Inflammatory macrophage treated with lipopolysaccharide for 4 hours (primary cell): ENCODE results near the gene PHACTR4.
"Not testable (repeated sequence)": the region's sequence is repeated elsewhere in the genome, so short reads cannot be mapped to it uniquely, and the experiment has no call there.

Experiments used
- DNase-seq: peaks from one replicate; pipeline ENCODE4 v3.0.0-alpha.2; 2020

Gene PHACTR4

DNA sequence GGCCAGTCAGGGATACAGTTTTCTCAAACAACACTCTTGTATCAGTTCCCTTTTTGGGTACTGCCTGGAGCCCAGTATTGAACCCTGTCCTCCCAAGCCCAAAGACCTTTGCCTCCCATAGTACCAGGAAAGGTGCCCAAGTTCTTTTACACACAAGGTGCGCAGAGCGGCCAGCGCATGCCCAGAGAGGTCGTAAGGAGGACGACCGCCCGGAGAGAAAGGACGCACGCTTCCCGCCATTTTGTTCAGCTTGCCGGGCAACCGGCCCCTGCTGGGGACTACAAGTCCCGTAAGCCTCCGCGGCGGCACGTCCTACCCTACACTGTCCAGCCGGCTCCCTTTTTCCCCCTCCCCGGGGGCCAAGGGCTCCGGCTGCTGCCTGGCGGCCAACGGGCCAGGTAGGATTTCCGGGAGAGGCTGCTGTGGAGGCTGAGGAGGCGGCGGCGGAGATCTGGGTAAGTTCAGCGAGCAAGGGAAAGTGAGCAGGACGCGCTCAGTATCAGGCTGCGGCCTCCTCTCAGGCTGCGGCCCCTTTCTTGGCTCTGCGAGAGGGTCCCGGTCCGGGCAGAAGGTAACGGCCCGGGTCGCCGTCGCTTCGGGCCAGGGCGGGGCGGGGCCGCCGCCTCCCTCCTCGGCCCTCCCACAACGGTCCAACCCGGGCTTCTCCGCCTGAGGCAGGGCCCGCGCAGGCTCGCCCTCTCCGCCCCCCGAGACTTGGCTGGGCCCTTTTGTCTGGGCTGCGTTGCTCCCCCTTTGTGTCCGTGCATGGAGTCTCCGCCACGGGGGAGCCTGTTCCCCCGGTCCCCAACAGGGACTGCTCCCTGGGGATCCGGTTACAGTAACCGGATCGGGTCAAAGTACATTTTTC, at the start of gene PHACTR4:
Gene PHACTR4 (plus strand): TSS at position 370 of the 868 bp plus-strand sequence. CDS start 37,708 bp downstream, outside the sequence.
- peak; percentile 88 for DNase-seq

DNA sequence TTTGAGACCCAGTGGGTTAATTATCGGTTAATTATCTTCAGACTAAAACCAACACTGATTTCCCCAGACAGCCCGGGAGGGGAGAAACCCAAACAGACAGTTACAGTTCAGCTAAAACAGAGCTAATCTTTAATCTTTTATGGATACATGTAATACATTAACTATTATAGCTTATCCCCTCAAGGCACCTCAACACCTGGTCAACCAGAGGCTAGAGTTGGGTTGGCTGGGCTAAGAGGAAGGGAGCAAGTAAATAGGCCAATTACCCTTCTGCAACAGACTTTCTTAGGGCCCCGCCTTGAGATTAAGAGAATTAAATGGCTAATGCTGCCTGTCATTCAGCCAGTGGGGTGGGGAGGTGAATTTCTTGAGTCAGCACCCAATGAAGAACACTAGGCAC, 47.3 kb upstream of the PHACTR4 start:
- no peak for DNase-seq

DNA sequence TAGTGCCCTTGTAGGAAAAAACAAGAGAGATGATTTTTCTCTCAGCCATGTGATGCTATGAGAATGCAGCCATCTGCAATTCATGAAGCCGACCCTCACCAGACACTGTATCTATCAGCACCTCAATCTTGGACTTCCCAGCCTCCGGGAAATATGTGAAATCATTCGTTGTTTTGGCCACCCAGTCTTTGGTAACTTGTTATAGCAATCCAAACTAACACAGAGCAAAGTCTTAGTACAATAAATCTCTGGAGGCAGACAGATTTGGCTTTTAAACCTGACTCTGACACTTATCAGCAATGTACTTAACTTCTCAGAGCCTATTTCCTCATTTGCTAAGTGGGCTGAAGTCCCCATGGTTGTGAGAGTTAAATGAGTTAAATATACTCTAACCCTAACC, 45.8 kb upstream of the PHACTR4 start:
- DNase-seq = no peak

DNA sequence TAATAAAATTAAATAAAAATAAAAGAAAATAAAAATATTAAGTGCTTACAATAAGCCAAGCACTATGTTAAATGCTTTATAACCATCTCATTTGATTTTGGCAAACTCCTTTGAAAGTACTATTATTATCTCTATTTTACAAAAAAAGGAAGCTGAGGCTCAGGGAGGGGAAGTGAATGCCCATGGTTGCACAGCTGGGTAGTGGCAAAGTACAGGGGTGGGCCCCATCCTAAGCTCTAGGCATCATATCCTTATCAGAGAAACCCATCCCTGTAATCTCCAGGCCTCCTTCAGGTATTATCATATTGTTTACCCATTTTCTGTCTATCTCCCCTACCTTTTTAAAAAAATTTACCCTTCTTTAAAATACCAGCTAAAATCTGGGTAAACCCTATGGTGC, 43.0 kb upstream of the PHACTR4 start:
- peak; percentile 57 for DNase-seq

DNA sequence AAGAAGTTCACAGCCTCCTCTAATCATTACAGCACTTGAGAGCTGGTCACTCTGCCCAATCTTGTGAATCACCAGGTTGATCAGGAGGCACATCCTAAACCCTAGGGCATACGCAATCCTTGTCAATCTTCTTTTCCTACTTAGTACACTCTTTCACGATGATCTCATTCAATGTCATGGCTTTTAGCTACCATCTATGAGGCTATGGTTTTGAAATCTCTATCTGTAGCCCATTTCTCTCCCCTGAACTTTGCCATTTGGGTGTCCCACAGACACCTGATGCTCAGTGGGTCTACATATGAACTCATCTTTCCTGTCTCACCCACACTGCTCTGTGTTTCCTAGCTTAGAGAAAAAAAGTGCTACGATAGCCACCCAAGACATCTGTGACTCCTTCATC, 42.6 kb upstream of the PHACTR4 start:
- peak; percentile 86 for DNase-seq

DNA sequence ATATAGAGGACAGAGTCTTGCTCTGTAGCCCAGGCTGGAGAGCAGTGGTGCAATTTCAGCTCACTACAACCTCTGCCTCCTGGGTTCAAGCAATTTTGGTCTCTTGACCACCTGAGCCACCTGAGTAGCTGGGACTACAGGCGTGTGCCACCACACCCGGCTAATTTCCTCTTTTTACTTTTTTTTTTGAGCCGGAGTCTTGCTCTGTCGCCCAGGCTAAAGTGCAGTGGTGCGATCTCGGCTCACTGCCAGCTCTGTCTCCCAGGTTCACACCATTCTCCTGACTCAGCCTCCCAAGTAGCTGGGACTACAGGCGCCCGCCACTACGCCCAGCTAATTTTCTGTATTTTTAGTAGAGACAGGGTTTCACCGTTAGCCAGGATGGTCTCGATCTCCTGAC, 42.1 kb upstream of the PHACTR4 start:
- DNase-seq = not testable (repeated sequence)

DNA sequence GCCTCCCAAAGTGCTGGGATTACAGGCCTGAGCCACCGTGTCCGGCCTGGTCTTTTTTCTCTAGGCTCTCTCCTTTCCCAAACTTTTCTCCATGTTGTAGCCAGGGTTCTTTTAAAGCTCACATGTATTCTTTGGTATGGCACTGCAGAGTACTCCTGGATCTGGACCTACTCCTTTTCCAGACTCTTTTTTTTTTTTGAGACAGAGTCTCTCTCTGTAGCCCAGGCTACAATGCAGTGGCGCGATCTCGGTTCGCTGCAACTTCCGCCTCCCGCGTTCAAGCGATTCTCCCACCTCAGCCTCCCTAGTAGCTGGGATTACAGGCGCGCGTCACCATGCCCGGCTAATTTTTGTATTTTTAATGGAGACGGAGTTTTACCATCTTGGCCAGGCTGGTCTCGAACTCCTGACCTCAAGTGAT, 41.3 kb upstream of the PHACTR4 start:
- no peak for DNase-seq

DNA sequence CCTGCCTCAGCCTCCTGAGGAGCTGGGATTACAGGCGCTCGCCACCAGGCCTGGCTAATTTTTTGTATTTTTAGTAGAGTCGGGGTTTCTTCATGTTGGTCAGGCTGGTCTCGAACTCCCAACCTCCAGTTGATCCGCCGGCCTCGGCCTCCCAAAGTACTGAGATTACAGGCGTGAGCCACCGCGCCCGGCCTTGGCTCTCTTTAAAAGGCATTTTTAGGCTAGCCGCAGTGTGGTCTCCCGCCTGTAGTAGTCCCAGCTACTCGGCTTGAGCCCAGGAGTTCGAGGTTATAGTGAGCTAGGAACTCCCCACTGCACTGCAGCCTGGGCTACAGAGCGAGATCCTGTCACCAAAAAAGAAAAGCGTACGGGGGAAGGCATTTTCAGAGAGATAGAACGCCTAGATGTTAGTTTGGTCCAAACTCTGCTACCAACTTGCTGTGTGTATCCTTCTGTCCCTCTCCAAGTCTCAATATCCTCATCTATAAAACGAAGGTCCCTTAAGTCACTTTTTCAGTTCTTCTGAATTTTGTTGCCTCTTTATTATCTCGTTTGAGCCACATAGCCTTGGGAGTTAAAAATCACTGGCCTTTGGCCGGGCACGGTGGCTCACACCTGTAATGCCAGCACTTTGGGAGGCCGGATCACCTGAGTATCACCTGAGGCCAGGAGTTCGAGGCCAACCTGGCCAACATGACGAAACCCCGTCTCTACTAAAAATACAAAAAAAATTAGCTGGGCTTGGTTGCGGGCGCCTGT, 40.0 kb upstream of the PHACTR4 start:
- DNase-seq = peak; percentile 35

DNA sequence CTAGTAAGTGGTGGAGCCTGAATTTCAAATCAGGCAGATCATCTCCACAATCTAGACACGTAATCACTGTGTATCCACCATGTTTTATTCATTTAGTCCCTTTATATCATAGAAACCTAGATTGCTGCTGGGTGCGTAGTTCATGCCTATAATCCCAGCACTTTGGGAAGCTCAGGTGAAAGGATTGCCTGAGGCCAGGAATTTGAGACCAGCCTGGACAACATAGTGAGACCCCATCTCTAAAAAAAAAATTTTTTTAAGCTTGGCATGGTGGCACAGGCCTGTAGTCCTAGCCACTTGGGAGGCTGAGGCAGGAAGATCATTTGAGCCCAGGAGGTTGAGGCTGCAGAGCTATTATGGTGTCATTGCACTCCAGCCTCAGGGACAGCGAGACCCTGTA, 30.6 kb upstream of the PHACTR4 start:
- DNase-seq = no peak

DNA sequence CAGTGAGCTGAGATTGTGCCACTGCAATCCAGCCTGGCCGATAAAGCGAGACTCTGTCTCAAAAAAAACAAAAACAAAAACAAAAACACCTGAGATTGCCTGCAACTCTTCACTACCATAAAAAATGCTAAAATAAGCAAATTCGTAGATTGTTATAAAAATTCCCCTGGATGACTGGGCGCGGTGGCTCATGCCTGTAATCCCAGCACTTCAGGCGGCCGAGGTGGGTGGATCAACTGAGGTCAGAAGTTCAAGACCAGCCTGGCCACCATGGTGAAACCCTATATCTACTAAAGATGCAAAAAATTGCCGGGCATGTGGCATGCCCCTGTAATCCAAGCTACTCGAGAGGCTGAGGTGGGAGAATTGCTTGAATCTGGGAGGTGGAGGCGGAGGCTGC, 30.0 kb upstream of the PHACTR4 start:
- DNase-seq = no peak

DNA sequence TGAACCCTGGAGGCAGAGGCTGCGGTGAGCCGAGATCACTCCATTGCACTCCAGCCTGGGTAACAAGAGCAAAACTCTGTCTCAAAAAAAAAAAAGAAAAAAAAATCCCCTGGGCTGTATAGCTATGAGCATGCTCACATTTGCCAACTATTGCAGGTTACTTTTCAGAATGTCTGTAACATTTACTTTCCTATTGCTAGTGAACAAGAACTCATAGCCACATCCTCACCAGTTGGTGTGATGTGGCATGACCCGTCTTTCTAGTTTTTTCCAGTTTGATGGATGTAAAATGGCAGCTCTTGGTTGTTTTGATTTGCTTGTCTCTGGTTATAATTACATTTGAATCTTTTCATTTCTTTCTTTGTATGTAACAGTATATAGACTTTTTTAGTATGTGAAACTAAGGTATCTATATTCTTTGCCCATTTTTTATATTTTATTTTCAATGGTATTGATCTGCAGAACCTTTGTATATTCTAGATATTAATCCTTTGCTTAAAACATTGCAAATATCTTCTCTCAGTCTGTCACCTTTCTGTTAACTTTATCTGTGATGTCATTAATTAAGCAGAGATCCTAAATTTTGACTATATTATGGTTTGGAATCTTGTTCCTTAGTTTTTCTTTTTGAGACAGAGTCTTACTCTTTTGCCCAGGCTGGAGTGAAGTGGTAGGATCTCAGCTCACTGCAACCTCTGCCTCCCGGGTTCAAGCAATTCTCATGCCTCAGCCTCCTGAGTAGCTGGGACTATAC, 29.1 kb upstream of the PHACTR4 start:
- DNase-seq = no peak

DNA sequence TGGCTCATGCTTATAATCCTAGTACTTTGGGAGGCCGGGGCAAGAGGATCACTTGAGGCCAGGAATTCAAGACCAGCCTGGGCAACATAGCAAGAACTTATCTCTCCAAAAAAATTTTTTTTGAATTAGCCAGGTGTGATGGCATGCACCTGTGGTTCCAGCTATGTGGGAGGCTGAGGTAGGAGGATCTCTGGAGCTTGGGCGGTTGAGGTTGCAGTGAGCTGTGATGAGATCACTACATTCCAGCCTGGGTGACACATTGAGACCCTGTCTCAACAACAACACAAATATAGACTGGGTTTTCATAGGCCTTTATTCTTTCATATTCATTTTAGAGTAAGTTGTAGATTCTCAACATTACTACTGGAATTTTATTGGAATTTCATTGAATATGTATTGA, 27.9 kb upstream of the PHACTR4 start:
- DNase-seq = no peak

DNA sequence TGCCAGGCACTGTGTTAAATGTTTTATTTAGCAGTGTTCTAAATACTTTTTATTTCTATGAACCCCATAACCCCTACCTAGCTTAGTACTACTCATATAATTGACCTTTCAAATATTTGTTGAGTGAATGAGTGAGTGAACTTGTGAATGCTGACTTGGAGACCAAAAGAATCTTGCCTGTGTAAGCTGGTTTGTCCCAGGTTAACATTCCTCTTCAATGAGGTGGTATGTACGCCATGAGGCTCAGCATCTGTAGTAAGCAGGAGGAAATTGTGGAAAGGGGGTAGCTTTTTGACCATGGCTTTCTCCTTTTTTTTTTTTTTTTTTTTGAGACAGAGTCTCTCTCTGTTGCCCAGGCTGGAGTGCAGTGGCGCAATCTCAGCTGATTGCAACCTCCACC, 26.1 kb upstream of the PHACTR4 start:
- no peak for DNase-seq

DNA sequence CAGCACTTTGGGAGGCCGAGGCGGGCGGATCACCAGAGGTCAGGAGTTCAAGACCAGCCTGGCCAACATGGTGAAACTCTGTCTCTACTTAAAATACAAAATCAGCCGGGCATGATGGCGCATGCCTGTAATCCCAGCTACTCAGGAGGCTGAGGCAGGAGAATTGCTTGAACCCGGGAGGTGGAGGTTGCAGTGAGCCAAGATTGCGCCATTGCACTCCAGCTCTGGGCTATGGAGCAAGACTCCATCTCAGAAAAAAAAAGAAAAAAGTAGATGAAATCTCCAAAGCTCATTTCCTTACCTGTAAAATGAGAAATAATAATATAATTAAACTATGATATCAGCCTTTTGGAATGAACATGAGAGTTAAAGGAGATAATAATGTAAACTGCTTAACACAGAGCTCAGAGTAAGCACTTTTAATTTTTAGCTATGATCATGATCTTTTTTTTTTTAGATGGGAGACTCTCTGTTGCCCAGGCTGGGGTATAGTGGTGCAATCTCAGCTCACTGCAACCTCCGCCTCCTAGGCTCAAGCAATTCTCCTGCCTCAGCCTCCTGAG, 16.2 kb upstream of the PHACTR4 start:
- DNase-seq = not testable (repeated sequence)

DNA sequence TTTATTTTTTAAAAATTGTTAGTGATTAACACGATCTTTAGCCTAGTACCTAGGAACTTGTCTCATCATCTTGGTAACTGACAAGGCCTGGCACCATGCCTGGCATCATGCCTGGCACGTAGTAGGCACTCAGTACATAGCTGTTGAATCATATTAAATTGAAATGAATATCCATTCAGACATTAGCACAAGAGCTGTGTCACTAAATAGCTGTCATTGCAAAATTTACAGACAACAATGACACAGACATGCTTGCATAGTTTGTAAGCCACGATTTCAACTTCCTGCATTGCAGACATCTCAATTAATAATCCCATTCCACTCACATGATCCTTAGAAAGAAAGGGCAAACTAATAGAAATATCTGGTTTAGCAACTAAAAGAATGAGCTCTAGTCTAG, 15.4 kb upstream of the PHACTR4 start:
- DNase-seq = peak; percentile 88

DNA sequence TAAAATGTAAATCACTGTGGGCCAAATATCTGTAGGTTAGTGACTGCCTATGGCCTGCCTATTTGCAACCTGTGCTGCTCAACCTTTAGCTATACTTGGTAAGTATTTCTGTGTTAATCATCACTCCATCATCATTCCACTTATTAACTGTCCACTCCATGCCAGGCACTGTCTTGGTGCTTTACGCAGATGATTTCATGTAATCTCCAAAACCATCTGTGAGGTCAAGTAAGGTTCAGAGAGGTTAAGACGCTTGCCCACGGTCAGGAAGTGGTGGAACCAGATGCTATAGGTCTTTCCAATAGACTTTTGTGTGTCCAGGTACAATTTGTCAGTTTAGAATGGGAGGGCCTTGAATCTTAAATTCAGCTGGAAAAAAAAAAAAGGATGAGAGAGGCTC, 10.8 kb upstream of the PHACTR4 start:
- no peak for DNase-seq

DNA sequence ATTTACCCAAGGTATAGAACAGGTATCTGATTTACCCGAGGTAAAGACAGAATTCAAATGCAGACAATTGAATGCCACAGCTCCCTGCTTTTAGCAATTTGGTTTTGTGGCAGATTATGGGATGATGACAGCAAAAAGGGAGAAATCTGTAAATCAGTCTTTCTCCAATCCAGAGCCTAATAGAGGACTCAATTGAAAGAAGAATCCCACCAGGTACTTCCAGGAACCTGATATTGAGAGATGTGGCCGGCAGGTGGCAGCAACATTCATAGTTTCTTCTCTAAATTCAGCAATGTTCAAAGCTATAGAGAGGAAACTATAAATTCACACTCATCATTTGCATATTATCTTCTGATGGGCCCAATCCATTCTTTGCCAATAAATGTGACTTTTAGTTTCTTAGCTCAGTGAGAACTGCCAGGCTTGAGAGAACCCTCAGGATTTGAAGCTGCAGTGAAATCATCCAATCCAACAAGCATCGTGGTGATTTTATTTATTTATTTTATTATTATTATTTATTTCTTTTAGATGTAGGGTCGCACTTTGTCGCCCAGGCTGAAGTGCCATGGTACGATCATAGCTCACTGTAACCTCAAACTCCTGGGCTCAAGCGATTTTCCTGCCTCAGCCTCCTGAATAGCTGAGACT, 9.8 kb upstream of the PHACTR4 start:
- peak; percentile 72 for DNase-seq

DNA sequence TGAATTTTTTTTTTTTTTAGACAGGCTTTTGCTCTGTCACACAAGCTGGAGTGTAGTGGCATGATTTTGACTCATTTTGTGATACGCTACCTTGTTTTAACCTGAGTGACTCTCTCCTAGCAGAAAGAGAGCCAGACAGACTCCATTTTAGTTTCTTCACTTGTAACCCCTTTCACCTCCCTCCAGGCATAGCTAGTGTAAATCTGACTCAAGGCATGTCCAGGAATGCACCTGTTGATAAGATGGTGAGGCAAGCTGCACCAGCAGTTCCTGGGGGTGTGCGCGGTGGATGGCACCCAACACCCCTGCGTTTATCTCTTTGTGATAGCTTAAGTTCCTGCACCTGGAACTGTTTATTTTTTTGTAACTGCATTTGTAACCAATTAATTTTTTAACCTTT, 4.7 kb upstream of the PHACTR4 start:
- DNase-seq = no peak

DNA sequence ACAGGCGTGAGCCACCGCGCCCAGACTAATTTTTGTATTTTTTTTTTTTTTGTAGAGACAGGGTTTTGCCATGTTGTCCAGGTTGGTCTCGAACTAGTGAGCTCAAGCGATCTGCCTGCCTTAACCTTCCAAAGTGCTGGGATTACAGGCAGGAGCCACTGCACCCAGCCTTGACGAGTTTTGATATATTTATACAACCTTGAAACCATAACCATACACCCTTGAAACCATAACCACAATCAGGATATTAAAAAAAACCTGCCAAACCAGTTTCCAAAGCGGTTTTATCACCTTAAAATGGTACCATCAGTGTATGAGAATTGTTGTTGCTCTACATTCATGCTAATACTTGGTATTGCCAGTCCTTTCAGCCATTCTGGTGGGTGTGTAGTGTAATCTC, 3.7 kb upstream of the PHACTR4 start:
- DNase-seq = no peak

DNA sequence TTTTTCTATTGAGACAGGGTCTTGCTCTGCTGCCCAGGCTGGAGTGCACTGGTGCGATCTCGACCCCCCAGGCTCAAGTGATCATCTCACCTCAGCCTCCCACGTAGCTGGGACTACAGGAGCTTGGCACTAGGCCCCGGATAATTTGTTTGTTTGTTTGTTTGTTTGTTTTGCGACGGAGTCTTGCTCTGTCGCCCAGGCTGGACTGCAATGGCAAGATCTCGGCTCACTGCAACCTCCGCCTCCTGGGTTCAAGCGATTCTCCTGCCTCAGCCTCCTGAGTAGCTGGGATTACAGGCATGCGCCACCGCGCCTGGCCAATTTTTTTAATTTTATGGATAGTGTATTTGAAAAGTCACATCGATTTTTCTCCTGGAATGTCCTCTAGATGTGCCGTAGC, 932 bp upstream of the PHACTR4 start:
- DNase-seq = not testable (repeated sequence)

DNA sequence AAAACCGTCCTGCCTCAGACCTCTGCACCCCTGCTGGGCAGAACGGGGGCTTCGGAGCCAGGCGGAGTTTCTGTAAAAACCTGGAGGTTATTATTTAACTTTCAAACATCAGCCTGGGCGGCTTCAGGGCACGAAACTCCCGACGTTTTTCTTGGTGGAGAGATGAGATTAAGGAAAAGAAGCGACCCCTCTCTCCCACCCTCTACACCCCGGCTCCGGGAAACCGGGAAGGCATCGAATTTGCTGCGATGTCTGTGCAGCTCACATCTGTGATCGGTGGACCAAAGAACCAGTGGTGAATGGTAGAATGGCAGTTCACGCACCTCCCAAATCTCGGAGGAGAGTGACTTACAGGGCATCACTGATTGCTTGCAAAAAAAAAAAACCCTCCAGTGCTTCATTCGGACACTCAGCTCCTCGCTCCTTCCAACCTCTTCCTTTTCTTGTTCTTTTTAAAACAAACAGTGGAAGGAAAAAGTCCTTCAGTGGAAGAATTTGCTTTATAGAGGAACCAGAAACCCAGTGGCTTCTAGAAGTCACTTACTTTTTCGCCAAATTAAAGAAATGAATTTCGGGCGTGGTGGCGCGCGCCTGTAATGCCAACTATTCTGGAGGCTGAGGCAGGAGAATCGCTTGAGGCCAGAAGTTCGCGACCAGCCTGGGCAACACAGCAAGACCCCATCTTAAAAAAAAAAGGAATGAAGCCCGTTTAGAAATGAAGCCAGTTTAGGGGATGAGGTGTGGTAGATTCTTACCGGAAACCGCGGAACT, 884 bp downstream of the PHACTR4 start:
- peak; percentile 37 for DNase-seq

DNA sequence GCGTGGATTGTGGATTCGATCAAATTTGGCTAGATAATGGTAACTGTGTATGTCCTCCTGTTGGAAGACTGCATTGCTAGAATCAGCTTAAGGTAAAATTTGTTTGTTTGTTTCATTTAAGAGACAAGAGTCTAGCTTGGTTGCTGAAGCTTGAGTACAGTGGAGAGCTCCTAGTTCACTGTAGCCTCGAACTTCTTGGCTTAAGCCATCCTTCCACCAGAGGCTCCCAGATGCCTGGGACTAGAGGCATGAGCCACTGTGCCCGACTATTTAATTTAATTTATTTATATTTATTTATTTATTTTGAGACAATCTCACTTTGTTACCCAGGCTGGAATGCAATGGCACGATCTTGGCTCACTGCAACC, 1.5 kb downstream of the PHACTR4 start:
- no peak for DNase-seq
